Coronary artery (tissue), 2 donors: ENCODE results near the gene AGPAT3.
A peak's percentile ranks its signal among the peaks of the same experiment; 100 is the strongest.

Experiments used
- DNase-seq: peaks from one replicate; pipeline ENCODE4 v3.0.0-alpha.2; 2017; ENCODE audit warnings: low spot score
- H3K27ac ChIP-seq, 2 donors: fragments of 200-600 bp; sonication (generic); one replicate each; pipeline ENCODE4 v1.5.1; 2016 to 2019
- H3K4me3 ChIP-seq: fragments of 200-600 bp; sonication (generic); 2 replicates; pipeline ENCODE4 v1.5.1; 2016; ENCODE audit warnings: mild to moderate bottlenecking, moderate library complexity
- TF ChIP-seq, protein P1 (sequence below): fragments of 200-600 bp; sonication (generic); IDR thresholded peaks from one replicate; pipeline ENCODE4 v1.5.1; 2019; ENCODE audit warnings: antibody characterized with exemption

The AGPAT3 gene

DNA sequence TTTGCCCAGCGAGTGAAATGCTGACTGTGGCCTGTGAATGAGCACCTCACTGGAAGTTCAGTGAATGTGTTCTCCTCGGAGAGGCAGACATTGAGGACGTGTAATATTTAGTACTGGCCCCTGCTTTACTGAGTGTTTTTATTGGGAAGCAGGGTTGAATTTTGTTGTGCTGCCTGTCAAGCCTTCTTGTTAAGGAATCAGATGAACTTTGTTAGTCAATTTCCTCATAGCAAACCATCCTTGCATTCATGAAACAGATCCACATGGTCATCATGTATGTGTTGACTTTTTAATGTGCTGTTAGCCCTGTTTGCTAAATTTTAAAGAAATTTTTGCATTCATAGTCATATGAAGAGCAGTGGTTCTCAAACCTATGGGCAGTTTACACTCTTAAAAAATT, 47.9 kb downstream of the AGPAT3 start:
- TF ChIP-seq, protein P1, sequence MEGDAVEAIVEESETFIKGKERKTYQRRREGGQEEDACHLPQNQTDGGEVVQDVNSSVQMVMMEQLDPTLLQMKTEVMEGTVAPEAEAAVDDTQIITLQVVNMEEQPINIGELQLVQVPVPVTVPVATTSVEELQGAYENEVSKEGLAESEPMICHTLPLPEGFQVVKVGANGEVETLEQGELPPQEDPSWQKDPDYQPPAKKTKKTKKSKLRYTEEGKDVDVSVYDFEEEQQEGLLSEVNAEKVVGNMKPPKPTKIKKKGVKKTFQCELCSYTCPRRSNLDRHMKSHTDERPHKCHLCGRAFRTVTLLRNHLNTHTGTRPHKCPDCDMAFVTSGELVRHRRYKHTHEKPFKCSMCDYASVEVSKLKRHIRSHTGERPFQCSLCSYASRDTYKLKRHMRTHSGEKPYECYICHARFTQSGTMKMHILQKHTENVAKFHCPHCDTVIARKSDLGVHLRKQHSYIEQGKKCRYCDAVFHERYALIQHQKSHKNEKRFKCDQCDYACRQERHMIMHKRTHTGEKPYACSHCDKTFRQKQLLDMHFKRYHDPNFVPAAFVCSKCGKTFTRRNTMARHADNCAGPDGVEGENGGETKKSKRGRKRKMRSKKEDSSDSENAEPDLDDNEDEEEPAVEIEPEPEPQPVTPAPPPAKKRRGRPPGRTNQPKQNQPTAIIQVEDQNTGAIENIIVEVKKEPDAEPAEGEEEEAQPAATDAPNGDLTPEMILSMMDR: no peak
- DNase-seq: no peak
- H3K27ac ChIP-seq: no peak overlapping the region
- no peak overlapping the region for H3K4me3 ChIP-seq

DNA sequence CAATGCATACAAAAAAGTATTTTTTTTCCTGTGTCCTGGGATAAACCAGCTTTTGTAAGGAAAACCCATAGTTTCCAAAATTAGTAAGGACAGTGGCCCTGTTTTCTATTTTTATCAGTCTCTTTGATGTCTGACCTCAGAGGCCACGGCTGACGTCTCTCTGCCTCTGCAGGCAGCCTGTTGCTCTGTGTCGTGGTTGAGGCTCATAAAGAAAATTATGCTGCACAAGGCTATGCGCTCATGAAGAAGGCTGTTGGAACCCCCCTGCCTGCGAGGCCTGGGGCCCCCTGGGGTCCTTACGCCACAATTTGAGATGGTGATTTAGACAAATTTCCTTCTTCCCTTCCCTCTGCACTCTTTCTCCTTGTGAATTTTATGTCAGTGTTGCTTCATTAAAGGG, 48.9 kb downstream of the AGPAT3 start:
- DNase-seq: no peak
- TF ChIP-seq, protein P1: no peak
- no peak overlapping the region for H3K27ac ChIP-seq
- no peak overlapping the region for H3K4me3 ChIP-seq

DNA sequence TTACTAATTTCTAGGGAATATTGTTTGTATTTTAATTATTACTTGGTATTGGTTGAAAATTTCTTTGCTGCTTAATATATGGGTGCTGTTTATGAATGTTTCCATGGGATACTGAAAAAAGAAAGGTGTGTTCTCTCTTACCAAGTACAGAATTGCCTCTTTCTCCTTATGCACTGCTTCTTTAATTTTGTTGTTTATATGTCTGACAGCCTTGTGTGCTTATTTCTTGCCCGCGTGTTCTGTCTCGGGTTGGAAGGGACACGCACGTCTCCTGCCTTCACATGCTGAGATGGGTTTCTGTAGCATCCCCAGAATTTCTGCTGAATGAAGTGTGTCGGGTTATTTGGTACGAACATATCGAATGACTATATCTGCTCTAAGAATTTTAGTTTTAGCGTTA, 51.1 kb downstream of the AGPAT3 start:
- TF ChIP-seq, protein P1: no peak
- DNase-seq: no peak
- Histone ChIP-seq H3K27ac (no peak overlapping the region), H3K4me3 (no peak overlapping the region)

DNA sequence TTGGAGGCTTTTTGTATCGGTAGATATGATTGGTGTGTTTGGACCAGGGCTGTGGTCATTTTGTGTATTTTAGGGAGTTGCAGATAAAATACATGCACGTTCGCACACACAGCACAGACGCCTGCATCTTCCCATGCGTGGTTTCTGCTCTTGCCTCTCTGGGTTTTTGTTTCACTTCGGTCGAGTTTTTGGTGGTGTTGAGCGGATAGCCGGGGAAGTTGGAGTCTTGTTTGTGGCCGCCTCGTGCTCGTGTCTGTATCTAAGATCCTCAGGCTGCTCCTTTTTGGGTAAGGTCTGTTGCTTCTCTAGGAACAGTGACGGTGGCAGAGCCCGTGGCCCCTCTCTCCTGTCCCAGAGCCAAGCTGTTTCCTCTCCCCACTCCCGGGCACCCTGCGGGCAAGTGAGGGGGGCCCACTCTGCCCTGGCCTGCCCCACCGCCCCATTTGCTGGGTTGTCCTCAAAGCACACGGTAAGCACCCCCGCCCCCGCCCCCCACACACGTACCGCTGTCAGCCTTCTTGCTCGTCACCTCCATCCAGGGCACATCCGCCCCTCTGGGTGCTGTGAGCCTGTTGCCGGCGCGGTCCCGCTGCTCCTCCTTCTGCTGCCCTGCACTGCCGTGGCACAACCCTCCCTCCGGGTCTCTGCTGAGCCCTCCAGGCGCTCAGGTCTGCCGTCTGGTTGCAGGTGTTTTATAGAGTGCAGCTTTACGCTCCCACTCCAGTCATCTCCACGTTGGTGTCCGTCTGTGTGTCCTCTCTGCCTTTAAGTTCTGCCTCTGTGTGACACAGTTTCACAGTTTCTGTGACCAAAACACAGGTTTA, 51.9 kb downstream of the AGPAT3 start:
- H3K4me3 ChIP-seq: peak overlapping the region; percentile 4
- H3K27ac ChIP-seq: no peak overlapping the region
- DNase-seq: no peak
- TF ChIP-seq, protein P1: no peak

DNA sequence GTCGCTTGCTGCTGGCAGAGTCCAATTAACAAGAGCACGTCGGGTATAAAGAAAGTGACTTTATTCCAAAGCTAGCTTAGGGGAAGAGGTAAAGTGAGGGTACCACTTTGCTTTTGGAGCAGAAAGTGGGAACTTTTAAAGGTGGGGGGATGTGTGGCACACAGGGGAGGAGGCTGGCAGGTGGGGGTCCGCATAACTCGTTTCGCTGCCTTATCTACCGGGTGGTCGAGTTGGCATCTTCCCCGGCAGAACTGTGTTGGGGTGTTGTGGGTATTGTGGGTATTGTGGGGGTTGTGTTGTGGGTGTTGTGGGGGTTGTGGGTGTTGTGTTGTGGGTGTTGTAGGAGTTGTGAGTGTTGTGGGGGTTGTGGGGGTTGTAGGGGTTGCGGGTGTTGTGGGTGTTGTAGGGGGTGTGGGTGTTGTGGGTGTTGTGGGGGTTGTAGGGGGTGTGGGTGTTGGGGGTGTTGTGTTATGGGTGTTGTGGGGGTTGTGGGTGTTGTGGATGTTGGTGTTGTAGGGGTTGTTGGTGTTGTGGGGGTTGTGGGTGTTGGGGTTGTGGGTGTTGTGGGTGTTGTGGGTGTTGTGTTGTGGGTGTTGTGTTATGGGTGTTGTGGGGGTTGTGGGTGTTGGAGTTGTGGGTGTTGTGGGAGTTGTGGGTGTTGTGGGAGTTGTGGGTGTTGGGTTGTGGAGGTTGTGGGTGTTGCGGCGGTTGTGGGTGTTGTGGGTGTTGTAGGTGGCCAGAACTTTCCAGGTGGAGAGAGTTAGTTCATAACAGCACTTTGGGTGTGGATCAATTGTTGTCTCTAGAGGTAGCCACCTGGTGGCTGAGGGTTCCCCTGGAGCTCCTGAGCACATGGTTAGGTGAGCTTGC, 52.7 kb downstream of the AGPAT3 start:
- TF ChIP-seq, protein P1: no peak
- H3K4me3 ChIP-seq: no peak overlapping the region
- no peak overlapping the region for H3K27ac ChIP-seq
- DNase-seq: no peak

DNA sequence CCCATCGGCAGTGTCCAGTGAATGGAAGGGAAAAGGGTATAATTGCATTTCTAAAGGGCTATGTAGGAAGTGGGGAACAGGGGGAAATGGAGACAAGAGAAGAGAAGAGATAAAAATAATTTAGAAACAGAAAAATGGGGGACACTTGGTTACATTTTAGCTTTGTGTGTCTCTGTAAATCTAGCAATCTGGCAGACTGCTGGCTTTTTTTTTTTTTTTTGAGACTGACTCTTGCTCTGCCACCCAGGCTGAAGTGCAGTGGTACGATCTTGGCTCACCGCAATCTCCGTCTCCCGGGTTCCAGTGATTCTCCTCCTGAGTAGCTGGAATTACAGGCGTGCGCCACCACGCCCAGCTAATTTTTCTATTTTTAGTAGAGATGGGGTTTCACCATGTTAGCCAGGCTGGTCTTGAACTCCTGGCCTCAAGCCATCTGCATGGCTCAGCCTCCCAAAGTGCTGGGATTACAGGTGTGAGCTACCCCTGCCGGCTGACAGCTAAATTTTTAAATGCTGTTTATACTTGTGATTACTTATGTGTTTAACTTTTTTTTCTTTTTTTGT, 53.4 kb downstream of the AGPAT3 start:
- TF ChIP-seq, protein P1: no peak
- Histone ChIP-seq H3K4me3 (no peak overlapping the region), H3K27ac (no peak overlapping the region)
- DNase-seq: no peak
